HG02981 (cell line): ENCODE data around the gene ST7L.

ENCODE experiments used
- ATAC-seq: cut with Tn5 transposase; IDR thresholded peaks from one replicate; pipeline ENCODE4 v1.9.1; 2021; ENCODE audit warnings: mild to moderate bottlenecking, moderate library complexity; ENCODE audit not compliant: unreplicated experiment

Gene ST7L

DNA sequence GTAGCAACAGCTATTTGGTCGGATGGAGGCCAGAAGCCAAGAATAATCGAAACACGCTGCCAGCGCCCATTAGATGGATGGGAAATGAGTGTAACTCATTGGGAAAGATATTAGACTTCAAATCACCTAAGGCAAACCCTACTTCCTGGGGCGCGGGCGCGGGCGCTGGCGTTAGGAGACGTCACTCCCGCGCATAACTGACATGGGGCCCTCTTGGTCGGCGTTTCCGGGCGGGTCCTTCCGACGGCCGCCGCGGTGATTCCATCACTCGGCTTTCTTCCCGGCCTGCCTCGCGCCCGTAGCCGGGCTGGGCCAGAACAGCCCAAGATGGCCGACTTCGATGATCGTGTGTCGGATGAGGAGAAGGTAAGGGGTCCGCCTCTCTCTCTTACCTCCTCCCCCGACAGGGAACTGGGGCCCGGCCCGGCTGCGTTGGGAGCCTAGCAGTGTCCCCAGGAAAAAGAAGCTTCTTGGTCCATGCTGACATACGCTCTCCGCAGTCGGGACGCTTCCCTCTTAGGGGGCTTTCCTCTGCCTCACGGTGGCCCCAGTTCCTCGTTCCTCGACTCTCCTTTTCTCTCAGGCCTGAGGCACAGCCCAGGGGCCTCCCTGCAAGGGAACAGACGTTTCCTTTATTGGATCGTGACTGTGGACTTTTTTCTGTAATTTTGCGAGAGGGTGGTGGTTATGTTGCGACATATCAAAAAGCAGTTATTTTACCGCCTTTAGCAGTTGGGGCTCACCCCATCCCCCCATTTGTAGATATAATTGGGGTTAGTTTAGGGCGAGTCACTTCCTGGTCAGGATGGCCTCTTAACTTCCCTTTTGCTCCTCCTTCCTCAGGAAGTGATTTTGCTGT, 806 bp upstream of the ST7L start, which contains the start of gene CAPZA1:
CAPZA1 (plus strand) TSS at position 315 of the 859 bp plus-strand sequence; CDS start at position 328, 13 bp downstream.
- ATAC-seq = peak; percentile 84

DNA sequence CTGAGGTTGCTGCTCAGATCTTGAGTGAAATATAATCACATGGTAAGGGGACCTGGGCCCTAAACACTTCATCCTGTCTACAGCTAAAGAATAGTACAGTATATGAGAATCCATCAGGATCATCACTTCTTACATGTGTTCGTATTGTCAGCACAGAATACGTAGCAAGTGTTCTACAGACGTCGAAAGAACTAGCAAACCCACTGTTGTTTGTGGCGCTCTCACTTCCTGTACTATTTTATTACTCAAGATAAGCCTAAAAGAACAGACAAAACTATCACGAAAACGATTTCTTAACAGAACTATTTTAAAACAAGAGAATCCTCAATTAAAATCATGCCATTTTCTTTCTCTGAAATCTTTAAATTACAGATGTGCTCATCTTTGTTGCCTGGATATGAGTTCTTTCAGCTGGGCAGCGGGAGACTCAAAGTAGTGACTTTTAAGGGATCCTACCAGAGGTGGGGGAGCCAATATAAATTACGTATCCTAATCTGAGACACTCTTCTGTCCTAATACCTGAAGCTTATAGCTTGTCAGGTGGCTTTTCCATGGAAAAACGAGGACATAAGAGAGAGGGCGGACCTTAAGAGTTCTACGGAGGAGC, 724 bp downstream of the ST7L start:
- ATAC-seq = no peak

DNA sequence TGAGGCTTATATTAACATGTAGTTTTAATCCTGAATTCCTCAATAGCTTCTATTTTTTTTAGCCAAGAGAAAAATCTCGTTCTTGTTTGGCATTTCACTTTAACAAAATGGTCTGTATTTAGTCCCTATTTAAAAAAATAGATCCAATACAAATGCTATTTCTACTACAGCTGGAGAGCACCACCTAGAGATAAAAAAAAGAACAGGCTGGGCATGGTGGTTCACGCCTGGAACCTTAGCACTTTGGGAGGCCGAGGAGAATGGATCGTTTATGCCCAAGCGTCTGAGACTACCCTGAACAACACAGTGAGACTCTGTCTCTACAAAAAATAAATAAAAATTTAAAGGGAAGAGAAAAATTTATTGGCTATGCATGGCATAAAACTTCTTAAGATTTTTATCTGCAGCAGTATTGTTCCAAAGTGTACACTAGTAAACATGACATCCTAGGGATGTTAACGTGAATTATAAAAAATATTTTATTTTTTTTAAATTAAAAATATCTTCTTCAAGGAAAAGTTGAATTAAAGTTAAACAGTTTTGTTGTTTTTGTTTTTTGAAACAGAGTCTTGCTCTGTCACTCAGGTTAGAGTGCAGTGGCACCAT, 4.4 kb downstream of the ST7L start:
- ATAC-seq = no peak

- no peak for ATAC-seq
These were observed 13.2 kb downstream of the ST7L start for GRCh38 chr1:112605633-112606327.

- no peak for ATAC-seq
These were observed 15.4 kb downstream of the ST7L start for GRCh38 chr1:112603541-112603940.

DNA sequence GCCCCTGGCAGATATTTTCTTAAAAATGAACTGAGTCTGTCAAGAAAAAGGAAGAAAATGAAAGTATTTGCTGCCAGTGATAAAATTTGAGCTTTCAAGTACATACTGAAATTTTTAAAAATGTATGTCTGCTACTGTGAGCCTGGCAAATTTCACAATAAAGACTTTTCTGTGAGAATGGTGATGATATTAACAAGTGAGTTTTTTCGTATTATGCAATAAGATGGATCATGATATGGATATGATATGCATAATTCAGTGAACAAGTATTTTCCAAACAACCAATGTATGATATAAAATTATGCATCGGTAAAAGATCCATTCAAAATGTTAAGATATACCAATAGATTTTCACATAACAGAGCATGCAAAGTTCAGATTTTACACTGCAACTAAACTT, 15.9 kb downstream of the ST7L start:
- no peak for ATAC-seq

DNA sequence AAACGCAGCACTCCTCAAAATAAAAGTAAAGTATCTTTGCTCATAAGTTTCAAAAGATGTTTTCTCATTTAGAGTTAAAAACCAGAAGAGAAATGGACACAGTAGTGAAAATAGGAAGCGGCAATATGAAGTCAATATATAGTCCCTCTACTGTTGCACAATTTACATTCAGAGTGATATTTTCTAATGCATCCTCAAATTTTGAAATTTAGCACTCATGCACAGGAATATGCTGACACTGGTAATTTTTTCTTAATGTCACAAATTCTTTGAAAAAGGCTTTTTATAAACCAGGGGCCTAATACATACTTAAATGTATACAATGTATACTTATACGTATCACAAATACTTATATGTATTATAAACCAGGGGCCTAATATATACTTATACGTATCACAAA, 19.5 kb downstream of the ST7L start:
- no peak for ATAC-seq

- ATAC-seq = no peak
These were observed 24.6 kb downstream of the ST7L start for GRCh38 chr1:112594208-112594876.

DNA sequence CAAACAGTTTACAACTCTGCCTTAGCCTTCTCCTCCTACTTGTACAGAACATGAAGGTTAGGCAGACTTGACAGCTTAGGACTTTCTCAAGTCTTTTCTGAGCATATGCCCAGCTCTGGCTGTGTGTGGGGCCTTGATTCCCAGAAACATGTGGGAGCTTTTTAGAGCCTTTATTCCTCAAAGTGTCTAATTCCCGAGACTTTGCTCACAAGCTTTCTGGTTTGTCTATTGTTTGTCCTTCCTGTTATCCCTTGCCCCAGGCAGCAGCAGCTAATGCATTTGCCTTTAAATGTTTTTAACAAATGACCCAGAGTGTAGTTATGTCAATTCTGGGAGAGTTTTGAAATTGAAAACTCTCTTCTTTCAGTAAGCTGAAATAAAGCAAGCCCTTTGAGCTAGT, 29.2 kb downstream of the ST7L start:
- ATAC-seq = no peak

- ATAC-seq = no peak
These were observed 35.6 kb downstream of the ST7L start for GRCh38 chr1:112583366-112583765.

- no peak for ATAC-seq
These were observed 37.3 kb downstream of the ST7L start for GRCh38 chr1:112581586-112582192.

DNA sequence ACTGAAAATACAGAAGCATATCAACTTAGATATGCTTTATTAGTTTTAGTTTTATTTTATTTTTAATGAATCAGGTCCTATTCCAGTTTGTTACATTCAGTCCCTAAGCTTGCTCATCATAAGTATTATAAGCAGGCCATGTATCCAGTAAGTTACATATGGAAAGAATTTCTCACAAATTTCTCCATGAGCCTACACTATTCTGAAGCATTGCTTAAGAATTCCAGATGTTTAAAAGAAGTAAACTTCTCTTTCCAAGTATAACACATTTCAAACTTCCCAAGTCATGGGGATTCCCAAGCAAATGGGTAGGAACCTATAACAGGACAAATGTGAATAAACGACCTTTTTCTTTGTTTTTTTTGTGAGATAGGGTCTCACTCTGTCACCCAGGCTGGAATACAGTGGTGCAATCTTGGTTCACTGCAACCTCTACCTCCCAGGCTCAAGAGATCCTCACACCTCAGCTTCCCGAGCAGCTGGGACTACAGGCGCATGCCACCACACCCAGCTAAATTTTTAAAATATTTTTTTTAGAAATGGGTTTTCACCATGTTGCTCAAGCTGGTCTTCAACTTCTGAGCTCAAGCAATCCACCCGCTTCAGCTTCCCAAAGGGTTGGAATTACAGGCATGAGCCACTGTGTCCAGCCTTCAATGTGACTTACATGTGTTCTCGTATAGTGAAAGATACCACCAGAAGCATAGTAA, 39.0 kb downstream of the ST7L start:
- no peak for ATAC-seq

GRCh38 chr1:112576240-112576639, 42.7 kb downstream of the ST7L start:
- ATAC-seq = no peak

GRCh38 chr1:112575154-112575804, 43.7 kb downstream of the ST7L start:
- ATAC-seq = no peak

GRCh38 chr1:112565800-112566199, 53.1 kb downstream of the ST7L start:
- ATAC-seq = no peak

DNA sequence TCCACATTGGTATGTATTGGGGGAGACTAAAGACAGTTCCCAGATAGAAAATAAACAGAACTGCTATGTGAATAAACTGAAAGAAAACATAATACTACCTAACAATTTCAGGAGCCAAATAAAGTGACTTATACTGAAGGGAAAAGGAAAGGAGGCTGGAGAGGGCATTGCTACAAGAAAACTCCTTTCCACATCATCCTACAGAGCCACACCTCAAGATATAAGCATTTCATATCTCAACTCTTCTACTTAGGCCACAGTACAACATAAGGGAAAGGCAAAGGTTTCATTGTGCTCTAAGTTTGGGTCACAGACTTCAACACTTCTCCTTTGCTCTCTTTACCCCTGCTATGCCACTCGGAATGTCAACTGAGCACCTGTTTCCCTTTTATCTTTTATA, 54.9 kb downstream of the ST7L start:
- no peak for ATAC-seq

DNA sequence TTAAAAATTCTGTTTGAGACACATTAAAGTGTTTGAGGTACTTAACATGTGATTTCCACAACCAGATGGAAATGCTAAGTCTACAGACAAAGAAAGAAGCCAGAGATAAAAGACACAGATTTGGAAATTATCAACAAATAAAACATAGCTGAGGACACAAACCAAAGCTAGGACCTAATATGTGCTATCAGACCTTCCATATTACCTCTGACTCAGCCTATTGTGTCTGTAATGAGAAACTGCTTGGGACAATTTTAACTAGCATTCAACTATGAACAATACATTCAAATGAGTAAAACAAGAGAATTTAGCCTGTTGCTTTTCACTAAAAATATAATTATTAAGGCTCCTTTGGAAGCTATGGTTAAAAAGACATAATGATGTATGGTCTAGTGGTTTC, 55.6 kb downstream of the ST7L start:
- ATAC-seq = no peak

GRCh38 chr1:112558634-112559033, 60.3 kb downstream of the ST7L start:
- no peak for ATAC-seq

- no peak for ATAC-seq
These were observed 61.6 kb downstream of the ST7L start for GRCh38 chr1:112557385-112557784.
